ENCODE results near the gene OTOR.

DNA sequence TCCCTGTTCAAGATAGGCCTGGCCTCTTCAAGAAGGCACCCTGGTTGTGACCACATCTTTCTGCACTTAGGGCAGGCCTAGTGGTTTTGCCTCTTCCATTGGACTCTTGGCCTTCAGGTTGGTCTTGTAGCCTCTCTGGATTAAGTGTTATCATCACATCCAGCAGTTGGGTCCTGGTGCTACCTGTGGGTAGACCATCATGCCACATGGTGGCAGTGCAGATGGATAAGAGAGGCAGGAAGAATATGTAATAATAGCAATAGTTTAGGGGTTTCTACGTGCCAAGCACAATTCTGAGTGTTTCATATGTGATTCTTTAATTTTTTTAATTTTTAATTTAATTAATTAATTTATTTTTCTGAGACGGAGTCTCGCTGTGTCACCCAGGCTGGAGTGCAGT, 46.9 kb upstream of the OTOR start:
- TF ChIP-seq POLR2A (IDR thresholded peaks at IDR 0.05) (no peak), CTCF (IDR thresholded peaks at IDR 0.05) (no peak)

Measured in lower leg skin (tissue), 3 donors.